HCT116 (cell line): ENCODE data around the gene P3H3. TPM values are rescaled to one million over a fixed set of nuclear protein-coding genes. Genes with fewer than 3 reads are reported as not detected.

ENCODE experiments used
- ATAC-seq: fragments of 200-7000 bp; cut with Tn5 transposase; 2 replicates; pipeline ENCODE4 v1.9.1; 2020; ENCODE audit warnings: mild to moderate bottlenecking, moderate library complexity
- BruUV-seq: library from RNA; stranded (reverse); fragments of 400-500 nt; replicated peaks from 2 replicates; lab custom pipeline; 2021; lab: Mats Ljungman, UMichigan
- CTCF ChIA-PET: fragments of 300-600 bp; sonication (Branson Sonifier 250); formaldehyde crosslinking; loops from one replicate; lab custom pipeline; 2021; ENCODE audit warnings: antibody characterized with exemption; lab: Charles Lee
- POLR2A ChIA-PET: fragments of 300-600, 350-600 bp; sonication (Branson Sonifier 250); formaldehyde crosslinking; loops from one replicate; lab custom pipeline; 2021; ENCODE audit warnings: antibody characterized with exemption; lab: Charles Lee
- RAD21 ChIA-PET, 2 experiments: fragments of 300-600 bp; sonication (Branson Sonifier 250); formaldehyde crosslinking; loops; one replicate each; lab custom pipeline; 2023; ENCODE audit warnings: low total read pairs in 2 of 2; ENCODE audit not compliant: uncharacterized antibody in 2 of 2, unreplicated experiment in 2 of 2, low non-redundant PET in 1 of 2; lab: Charles Lee
- DNase-seq: peaks from one replicate; pipeline ENCODE4 v3.0.0-alpha.2; 2010; ENCODE audit warnings: low read depth, low spot score
- H2AFZ ChIP-seq: fragments of 200-600 bp; shearing (Covaris generic), sonication (generic); 2 replicates; pipeline ENCODE4 v1.6.1; 2017; ENCODE audit warnings: low read depth, mixed run types, mixed read lengths, antibody characterized with exemption, low read length; ENCODE audit not compliant: poor library complexity, severe bottlenecking
- H3K27ac ChIP-seq: 2 replicates; pipeline ENCODE4 v1.5.1; 2012; ENCODE audit warnings: low read depth, low read length
- H3K27me3 ChIP-seq: fragments of 200-600 bp; sonication (generic); 2 replicates; pipeline ENCODE4 v1.6.1; 2016; ENCODE audit warnings: mixed run types, low read length, mixed read lengths; ENCODE audit not compliant: insufficient read depth
- H3K36me3 ChIP-seq, 2 experiments: fragments of 200-500 bp in 1 of 2; fragments of 200-600 bp in 1 of 2; sonication (Bioruptor generic) in 1 of 2; sonication (generic) in 1 of 2; 2 replicates each; pipeline versions ENCODE4 v1.5.1 to v1.6.1; 2014 to 2016; ENCODE audit warnings: low read length in 2 of 2, inconsistent platforms in 1 of 2, mixed read lengths in 1 of 2, mixed run types in 1 of 2; ENCODE audit not compliant: insufficient read depth in 2 of 2, control insufficient read depth in 1 of 2
- H3K4me1 ChIP-seq, 2 experiments: fragments of 200-600 bp in 1 of 2; sonication (generic) in 1 of 2; 2 replicates each; pipeline versions ENCODE4 v1.5.1 to v1.6.1; 2012 to 2017; ENCODE audit warnings: low read length in 2 of 2, inconsistent platforms in 1 of 2, mild to moderate bottlenecking in 1 of 2, mixed read lengths in 1 of 2, mixed run types in 1 of 2, moderate library complexity in 1 of 2; ENCODE audit not compliant: insufficient read depth in 2 of 2, control insufficient read depth in 1 of 2
- H3K4me2 ChIP-seq: fragments of 200-600 bp; sonication (generic); 2 replicates; pipeline ENCODE4 v1.6.1; 2017; ENCODE audit warnings: mixed run types, low read length, mixed read lengths
- H3K4me3 ChIP-seq, 2 experiments: fragments of 200-600 bp in 1 of 2; sonication (generic) in 1 of 2; replicated peaks in 1 of 2; 2 replicates each; pipeline ENCODE4 v1.5.1; 2011 to 2016; ENCODE audit warnings: low read length in 2 of 2, control low read depth in 1 of 2, low read depth in 1 of 2, mild to moderate bottlenecking in 1 of 2, mixed read lengths in 1 of 2, mixed run types in 1 of 2
- H3K79me2 ChIP-seq: fragments of 200-600 bp; sonication (generic); 2 replicates; pipeline ENCODE4 v1.6.1; 2017; ENCODE audit warnings: mild to moderate bottlenecking, mixed run types, low read length, moderate library complexity, mixed read lengths; ENCODE audit not compliant: insufficient read depth
- H3K9ac ChIP-seq: fragments of 200-600 bp; sonication (generic); 2 replicates; pipeline ENCODE4 v1.6.1; 2016; ENCODE audit warnings: low read length, mixed read lengths
- H3K9me2 ChIP-seq: fragments of 200-600 bp; sonication (generic), shearing (Covaris generic); 2 replicates; pipeline ENCODE4 v1.6.1; 2017; ENCODE audit warnings: mixed run types, mild to moderate bottlenecking, moderate library complexity; ENCODE audit not compliant: insufficient read depth
- H3K9me3 ChIP-seq, 2 experiments: fragments of 200-500 bp in 1 of 2; fragments of 200-600 bp in 1 of 2; sonication (Bioruptor generic) in 1 of 2; sonication (generic) in 1 of 2; 2 replicates each; pipeline ENCODE4 v1.6.1; 2014 to 2017; ENCODE audit warnings: low read length in 2 of 2, mixed read lengths in 2 of 2, inconsistent platforms in 1 of 2, low read depth in 1 of 2, mild to moderate bottlenecking in 1 of 2, mixed run types in 1 of 2, moderate library complexity in 1 of 2; ENCODE audit not compliant: control insufficient read depth in 1 of 2, insufficient read depth in 1 of 2
- H4K20me1 ChIP-seq: fragments of 200-600 bp; sonication (generic), shearing (Covaris generic); 2 replicates; pipeline ENCODE4 v1.6.1; 2017; ENCODE audit warnings: mixed run types, mild to moderate bottlenecking, moderate library complexity; ENCODE audit not compliant: insufficient read depth
- POLR2AphosphoS5 ChIP-seq: IDR thresholded peaks from 2 replicates; pipeline ENCODE4 v1.6.1; 2011; ENCODE audit warnings: mild to moderate bottlenecking, low read depth, low read length, moderate library complexity
- intact Hi-C: fragments of 100-400 bp; cut with micrococcal nuclease; formaldehyde crosslinking; loops from 2 replicates; pipeline ENCODE4 v1.10.0; 2022
- total RNA-seq: library from RNA; stranded (reverse); gene quantifications from one replicate; pipeline ENCODE4 v1.2.1, GENCODE V29; 2021; ENCODE audit not compliant: unreplicated experiment
- TF ChIP-seq, protein P1 (sequence below), 3 experiments: fragments of 200-600 bp in 1 of 3; sonication (generic) in 1 of 3; IDR thresholded peaks in 2 of 3; conservative IDR thresholded peaks in 1 of 3; 2 replicates each; pipeline ENCODE4 v1.5.1; 2012 to 2017; ENCODE audit warnings: low read depth in 2 of 3, low read length in 2 of 3, antibody characterized with exemption in 1 of 3, borderline replicate concordance in 1 of 3, control low read depth in 1 of 3, mild to moderate bottlenecking in 1 of 3, mixed read lengths in 1 of 3, mixed run types in 1 of 3, moderate library complexity in 1 of 3; ENCODE audit not compliant: insufficient read depth in 1 of 3
- TF ChIP-seq, protein P2 (sequence below): IDR thresholded peaks from 2 replicates; pipeline ENCODE4 v1.6.1; 2012; ENCODE audit warnings: low read depth

The P3H3 gene
- total RNA-seq, 1 experiment from 2014 or later, result 32.2 TPM

DNA sequence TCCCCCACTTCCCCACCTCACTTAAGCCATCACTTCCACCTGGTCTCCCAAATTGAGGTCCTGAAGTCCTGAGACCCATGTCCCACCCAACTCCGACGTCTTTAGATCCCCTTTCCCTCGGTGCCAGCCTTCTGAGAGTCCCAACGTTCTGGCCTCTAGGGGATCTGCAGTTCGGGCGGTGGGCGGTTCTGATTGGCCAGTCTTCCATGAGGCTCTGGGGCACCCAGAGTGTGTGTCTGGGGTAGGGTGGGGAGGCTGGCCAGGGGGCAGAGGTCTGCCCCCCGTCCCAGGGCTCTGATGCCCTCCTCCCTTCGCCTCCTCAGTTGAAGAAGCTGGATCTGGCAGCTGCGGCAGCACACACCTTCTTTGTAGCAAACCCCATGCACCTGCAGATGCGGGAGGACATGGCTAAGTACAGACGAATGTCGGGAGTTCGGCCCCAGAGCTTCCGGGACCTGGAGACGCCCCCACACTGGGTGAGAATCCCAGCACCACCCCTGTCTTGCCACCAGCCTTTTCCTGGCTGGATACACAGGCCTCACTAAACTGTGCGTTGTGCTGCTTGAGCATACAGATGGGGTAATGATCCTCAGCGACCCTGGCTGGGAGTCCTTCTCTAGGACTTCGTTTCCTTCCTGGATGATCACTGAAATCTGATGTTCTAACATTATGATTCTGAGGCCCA lies 1.5 kb downstream of the P3H3 start:
- Histone ChIP-seq H3K9ac (peak overlapping the region; percentile 99), H3K4me3 (peak overlapping the region; percentile 79 to 95)

More for the DNA sequence above, 1.5 kb downstream of the P3H3 start:
- Histone ChIP-seq H3K4me1 (peaks cover 12 to 31% of the 10 kb centered on the region in 2 experiments), H3K4me2 (peak overlapping the region; percentile 87), H3K9me3 (no peaks in the 10 kb centered on the region), H3K79me2 (peaks cover 31% of the 10 kb centered on the region), H3K27me3 (no peaks in the 10 kb centered on the region)
- peak; percentile 63 for DNase-seq
- CTCF ChIA-PET, result interaction anchor here (1.0 to 2.7 kb wide), 5 partner anchors 22 to 259 kb away, joined by 3 to 11 read pairs (median 8); partner anchors contain the start of genes CDCA3, MLF2, PTMS and USP5
- TF ChIP-seq, protein P1, sequence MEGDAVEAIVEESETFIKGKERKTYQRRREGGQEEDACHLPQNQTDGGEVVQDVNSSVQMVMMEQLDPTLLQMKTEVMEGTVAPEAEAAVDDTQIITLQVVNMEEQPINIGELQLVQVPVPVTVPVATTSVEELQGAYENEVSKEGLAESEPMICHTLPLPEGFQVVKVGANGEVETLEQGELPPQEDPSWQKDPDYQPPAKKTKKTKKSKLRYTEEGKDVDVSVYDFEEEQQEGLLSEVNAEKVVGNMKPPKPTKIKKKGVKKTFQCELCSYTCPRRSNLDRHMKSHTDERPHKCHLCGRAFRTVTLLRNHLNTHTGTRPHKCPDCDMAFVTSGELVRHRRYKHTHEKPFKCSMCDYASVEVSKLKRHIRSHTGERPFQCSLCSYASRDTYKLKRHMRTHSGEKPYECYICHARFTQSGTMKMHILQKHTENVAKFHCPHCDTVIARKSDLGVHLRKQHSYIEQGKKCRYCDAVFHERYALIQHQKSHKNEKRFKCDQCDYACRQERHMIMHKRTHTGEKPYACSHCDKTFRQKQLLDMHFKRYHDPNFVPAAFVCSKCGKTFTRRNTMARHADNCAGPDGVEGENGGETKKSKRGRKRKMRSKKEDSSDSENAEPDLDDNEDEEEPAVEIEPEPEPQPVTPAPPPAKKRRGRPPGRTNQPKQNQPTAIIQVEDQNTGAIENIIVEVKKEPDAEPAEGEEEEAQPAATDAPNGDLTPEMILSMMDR (IDR thresholded peaks at IDR 0.05 in 2 of 3, conservative IDR thresholded peaks at IDR 0.05 in 1 of 3; ENCODE audit: borderline replicate concordance in 1 of 3, insufficient read depth in 1 of 3, low read depth in 2 of 3, low read length in 2 of 3), result peak in 2 of 3 experiments; percentile 41 to 46; a peak in 3 of 6 replicates
- TF ChIP-seq POLR2AphosphoS5, result peak; percentile 84
- TF ChIP-seq, protein P2, sequence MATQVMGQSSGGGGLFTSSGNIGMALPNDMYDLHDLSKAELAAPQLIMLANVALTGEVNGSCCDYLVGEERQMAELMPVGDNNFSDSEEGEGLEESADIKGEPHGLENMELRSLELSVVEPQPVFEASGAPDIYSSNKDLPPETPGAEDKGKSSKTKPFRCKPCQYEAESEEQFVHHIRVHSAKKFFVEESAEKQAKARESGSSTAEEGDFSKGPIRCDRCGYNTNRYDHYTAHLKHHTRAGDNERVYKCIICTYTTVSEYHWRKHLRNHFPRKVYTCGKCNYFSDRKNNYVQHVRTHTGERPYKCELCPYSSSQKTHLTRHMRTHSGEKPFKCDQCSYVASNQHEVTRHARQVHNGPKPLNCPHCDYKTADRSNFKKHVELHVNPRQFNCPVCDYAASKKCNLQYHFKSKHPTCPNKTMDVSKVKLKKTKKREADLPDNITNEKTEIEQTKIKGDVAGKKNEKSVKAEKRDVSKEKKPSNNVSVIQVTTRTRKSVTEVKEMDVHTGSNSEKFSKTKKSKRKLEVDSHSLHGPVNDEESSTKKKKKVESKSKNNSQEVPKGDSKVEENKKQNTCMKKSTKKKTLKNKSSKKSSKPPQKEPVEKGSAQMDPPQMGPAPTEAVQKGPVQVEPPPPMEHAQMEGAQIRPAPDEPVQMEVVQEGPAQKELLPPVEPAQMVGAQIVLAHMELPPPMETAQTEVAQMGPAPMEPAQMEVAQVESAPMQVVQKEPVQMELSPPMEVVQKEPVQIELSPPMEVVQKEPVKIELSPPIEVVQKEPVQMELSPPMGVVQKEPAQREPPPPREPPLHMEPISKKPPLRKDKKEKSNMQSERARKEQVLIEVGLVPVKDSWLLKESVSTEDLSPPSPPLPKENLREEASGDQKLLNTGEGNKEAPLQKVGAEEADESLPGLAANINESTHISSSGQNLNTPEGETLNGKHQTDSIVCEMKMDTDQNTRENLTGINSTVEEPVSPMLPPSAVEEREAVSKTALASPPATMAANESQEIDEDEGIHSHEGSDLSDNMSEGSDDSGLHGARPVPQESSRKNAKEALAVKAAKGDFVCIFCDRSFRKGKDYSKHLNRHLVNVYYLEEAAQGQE, result no peak
- TF ChIP-seq, all 23 proteins: peak for 2
- Histone ChIP-seq H4K20me1 (no peaks in the 10 kb centered on the region), H3K27ac (peak overlapping the region; percentile 88), H3K9me2 (no peaks in the 10 kb centered on the region), H2AFZ (no peak overlapping the region), H3K36me3 (peaks cover 8 to 28% of the 10 kb centered on the region in 2 experiments; a peak in 3 of 4 replicates)
- BruUV-seq, result no TSS peak
- ATAC-seq, result peak; percentile 65
- intact Hi-C loops, result no loop called here
- ChIA-PET POLR2A (interaction anchor here (1.5 to 3.6 kb wide), 4 partner anchors 11 to 105 kb away, joined by 3 to 12 read pairs (median 7); partner anchors contain the start of genes CDCA3, GNB3 and USP5), RAD21 (no interaction called here)
